Body of pancreas (tissue), 4 donors: ENCODE results near the gene ACBD6. TPM values are rescaled to one million over a fixed set of nuclear protein-coding genes. Genes with fewer than 3 reads are reported as not detected.
A peak's percentile ranks its signal among the peaks of the same experiment; 100 is the strongest.

ENCODE experiments used
- ATAC-seq: fragments of 150-250 bp; one replicate; pipeline ENCODE4 v1.9.1; 2016
- DNase-seq, 4 donors: peaks; one replicate each; pipeline ENCODE4 v3.0.0-alpha.2; 2019
- H3K27ac ChIP-seq, 4 donors: fragments of 200-600 bp; sonication (generic); 1 replicate in 3 of 4; 2 replicates in 1 of 4; pipeline versions ENCODE4 v1.5.1 to v1.6.1; 2016 to 2019; ENCODE audit warnings: mild to moderate bottlenecking in 1 of 4, mixed read lengths in 1 of 4, moderate library complexity in 1 of 4
- H3K27me3 ChIP-seq, 2 donors: fragments of 200-600 bp; sonication (generic); one replicate each; pipeline ENCODE4 v1.6.0; 2016; ENCODE audit warnings: mild to moderate bottlenecking in 1 of 2
- H3K36me3 ChIP-seq, 2 donors: fragments of 200-600 bp; sonication (generic); replicated peaks in 1 of 2; 2 replicates each; pipeline ENCODE4 v1.5.1; 2016; ENCODE audit warnings: low read depth in 2 of 2; ENCODE audit not compliant: insufficient read depth in 1 of 2
- H3K4me1 ChIP-seq: fragments of 200-600 bp; sonication (generic); one replicate; pipeline ENCODE4 v1.6.0; 2016
- H3K4me3 ChIP-seq, 2 donors: fragments of 200-600 bp; sonication (generic); 1 replicate in 1 of 2; 2 replicates in 1 of 2; pipeline ENCODE4 v1.5.1; 2016 to 2019
- H3K9me3 ChIP-seq, 3 donors: fragments of 200-600 bp; sonication (generic); 1 replicate in 2 of 3; 2 replicates in 1 of 3; pipeline ENCODE4 v1.5.1; 2016
- CTCF ChIP-seq, 7 experiments: fragments of 450-650 bp in 4 of 7; fragments of 200-600 bp in 3 of 7; sonication (generic) in 3 of 7; IDR thresholded peaks; one replicate each; pipeline ENCODE4 v1.5.1; 2016 to 2019; ENCODE audit warnings: antibody characterized with exemption in 7 of 7
- POLR2A ChIP-seq, 3 donors: fragments of 450-650 bp; IDR thresholded peaks; one replicate each; pipeline ENCODE4 v1.6.1; 2016; ENCODE audit warnings: antibody characterized with exemption in 3 of 3, mild to moderate bottlenecking in 2 of 3
- WGBS, 2 donors: methylation state at CpG; one replicate each; pipeline ENCODE4 v1.1.5; 2017; 5-methylcytosine and 5-hydroxymethylcytosine counted together
- intact Hi-C: fragments of 100-400 bp; cut with DNase I; formaldehyde crosslinking; loops from one replicate; pipeline ENCODE4 v1.15.1; 2023
- total RNA-seq, 2 donors: library from RNA; depleted of rRNA; stranded (reverse); fragments of >200 nt; gene quantifications; one replicate each; pipeline ENCODE4 v1.1.0, GENCODE V29; 2016

Gene ACBD6
- total RNA-seq, 2 donors from 2014 or later: 37.4 to 49.4 TPM

- ATAC-seq: no peak
- Histone ChIP-seq H3K4me3 (peak overlapping the region; percentile 63 to 78), H3K9me3 (no peaks in the 10 kb centered on the region), H3K27ac (peak overlapping the region; percentile 87 to 96 (median 89)), H3K27me3 (no peaks in the 10 kb centered on the region), H3K4me1 (peaks cover 24% of the 10 kb centered on the region), H3K36me3 (no peaks in the 10 kb centered on the region)
- WGBS, 2 donors: 0% methylated on average over 6 to 18 of the region's 18 CpGs
- TF ChIP-seq CTCF (IDR thresholded peaks at IDR 0.05) (peak in 1 of 7 experiments; percentile 20), POLR2A (IDR thresholded peaks at IDR 0.05) (no peak)
- peak; percentile 50 to 68 (median 60) for DNase-seq
- intact Hi-C loops: no loop called here
Observed at GRCh38 chr1:180501865-180502360, 464 bp downstream of the ACBD6 start.

- Histone ChIP-seq H3K4me1 (peaks cover 24% of the 10 kb centered on the region), H3K27ac (no peak overlapping the region), H3K4me3 (no peak overlapping the region), H3K9me3 (no peaks in the 10 kb centered on the region), H3K36me3 (no peaks in the 10 kb centered on the region), H3K27me3 (no peaks in the 10 kb centered on the region)
- ATAC-seq: no peak
- DNase-seq: no peak
- TF ChIP-seq POLR2A (IDR thresholded peaks at IDR 0.05) (no peak), CTCF (IDR thresholded peaks at IDR 0.05) (no peak)
- 61 to 63% methylated on average over 2 of the region's 2 CpGs for WGBS, 2 donors
- intact Hi-C loops: no loop called here
Observed at GRCh38 chr1:180500689-180501088, 1.7 kb downstream of the ACBD6 start.

- Histone ChIP-seq H3K27ac (no peak overlapping the region), H3K9me3 (no peaks in the 10 kb centered on the region), H3K27me3 (no peaks in the 10 kb centered on the region), H3K4me3 (no peak overlapping the region), H3K36me3 (no peaks in the 10 kb centered on the region), H3K4me1 (peaks cover 23% of the 10 kb centered on the region)
- DNase-seq (no peak), ATAC-seq (no peak)
- WGBS, 2 donors: 90 to 95% methylated on average over 4 of the region's 4 CpGs
- intact Hi-C loops: no loop called here
- TF ChIP-seq CTCF (IDR thresholded peaks at IDR 0.05) (no peak), POLR2A (IDR thresholded peaks at IDR 0.05) (no peak)
Observed at GRCh38 chr1:180498594-180498993, 3.8 kb downstream of the ACBD6 start.

GRCh38 chr1:180497826-180498225 lies 4.6 kb downstream of the ACBD6 start:
- Histone ChIP-seq H3K27me3 (no peaks in the 10 kb centered on the region), H3K4me1 (peaks cover 18% of the 10 kb centered on the region), H3K36me3 (no peaks in the 10 kb centered on the region), H3K9me3 (no peaks in the 10 kb centered on the region), H3K4me3 (no peak overlapping the region), H3K27ac (no peak overlapping the region)
- WGBS, 2 donors: 49 to 57% methylated on average over 3 of the region's 3 CpGs
- ATAC-seq (no peak), DNase-seq (no peak)
- intact Hi-C loops: no loop called here
- TF ChIP-seq CTCF (IDR thresholded peaks at IDR 0.05) (no peak), POLR2A (IDR thresholded peaks at IDR 0.05) (no peak)

- ATAC-seq: no peak
- no peaks in the 10 kb centered on the region for H3K27me3 ChIP-seq
Observed at GRCh38 chr1:180494370-180494769, 8.0 kb downstream of the ACBD6 start.

More at GRCh38 chr1:180494370-180494769, 8.0 kb downstream of the ACBD6 start:
- Histone ChIP-seq H3K36me3 (no peaks in the 10 kb centered on the region), H3K4me3 (no peak overlapping the region), H3K4me1 (no peaks in the 10 kb centered on the region), H3K27ac (no peak overlapping the region), H3K9me3 (no peaks in the 10 kb centered on the region)
- 59 to 61% methylated on average over 2 of the region's 2 CpGs for WGBS, 2 donors
- TF ChIP-seq CTCF (IDR thresholded peaks at IDR 0.05) (no peak), POLR2A (IDR thresholded peaks at IDR 0.05) (no peak)
- intact Hi-C loops: no loop called here
- no peak for DNase-seq
